Heart left ventricle (tissue), 13 donors: Measurements from ENCODE around the gene UNC50.

Experiments used
- POLR2A ChIP-seq, 2 donors: fragments of 450-650 bp; IDR thresholded peaks; one replicate each; pipeline ENCODE4 v1.6.1; 2017; ENCODE audit warnings: antibody characterized with exemption in 2 of 2, mild to moderate bottlenecking in 2 of 2, moderate library complexity in 2 of 2
- TF ChIP-seq, protein P1 (sequence below), 12 donors: fragments of 200-600 bp; sonication (generic) in 4 of 12; IDR thresholded peaks; one replicate each; pipeline versions ENCODE4 v1.5.0 to v1.8.0; 2018 to 2022; ENCODE audit warnings: antibody characterized with exemption in 12 of 12, mild to moderate bottlenecking in 5 of 12
- donor health status: ischemic (EF 13 %, LVEDD 7.1; RV severe dilation, severe dysfunction).
- donor health status: DM: no; HTN: yes; CAD: no.
- donor health status: DM: no; HTN: no; CAD: no.
- donor health status: ischemic (EF 25% LVEDD 6.9; RV normal size, moderate dysfunction).
- donor health status: ischemic (EF 25% LVEDD 5.7; RV mildly dilated, moderate dysfunction).
- donor health status: ischemic (EF 35%, LVEDD 5.7; RV mildly dilated, moderate dysfunction).
- donor health status: nonischemic (EF 11% LVEDD 7.7; RV severe dilation, severe dysfunction).
- donor health status: DM: yes; HTN: yes; CAD: no.
- donor health status: PGD.
- donor health status: ischemic (EF 29% LVEDD 5.4; RV normal size, mild dysfunction).
- donor health status: nonischemic (EF 23%, LVEDD 6.1; RV moderate dilation, normal function).

- TF ChIP-seq, protein P1, sequence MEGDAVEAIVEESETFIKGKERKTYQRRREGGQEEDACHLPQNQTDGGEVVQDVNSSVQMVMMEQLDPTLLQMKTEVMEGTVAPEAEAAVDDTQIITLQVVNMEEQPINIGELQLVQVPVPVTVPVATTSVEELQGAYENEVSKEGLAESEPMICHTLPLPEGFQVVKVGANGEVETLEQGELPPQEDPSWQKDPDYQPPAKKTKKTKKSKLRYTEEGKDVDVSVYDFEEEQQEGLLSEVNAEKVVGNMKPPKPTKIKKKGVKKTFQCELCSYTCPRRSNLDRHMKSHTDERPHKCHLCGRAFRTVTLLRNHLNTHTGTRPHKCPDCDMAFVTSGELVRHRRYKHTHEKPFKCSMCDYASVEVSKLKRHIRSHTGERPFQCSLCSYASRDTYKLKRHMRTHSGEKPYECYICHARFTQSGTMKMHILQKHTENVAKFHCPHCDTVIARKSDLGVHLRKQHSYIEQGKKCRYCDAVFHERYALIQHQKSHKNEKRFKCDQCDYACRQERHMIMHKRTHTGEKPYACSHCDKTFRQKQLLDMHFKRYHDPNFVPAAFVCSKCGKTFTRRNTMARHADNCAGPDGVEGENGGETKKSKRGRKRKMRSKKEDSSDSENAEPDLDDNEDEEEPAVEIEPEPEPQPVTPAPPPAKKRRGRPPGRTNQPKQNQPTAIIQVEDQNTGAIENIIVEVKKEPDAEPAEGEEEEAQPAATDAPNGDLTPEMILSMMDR (IDR thresholded peaks at IDR 0.05) = no peak
- TF ChIP-seq POLR2A (IDR thresholded peaks at IDR 0.05) = no peak
Measured at GRCh38 chr2:98656800-98657199, 48.4 kb downstream of the UNC50 start.
